ENCODE results near the gene SKP2. TPM values are rescaled to one million over a fixed set of nuclear protein-coding genes. Genes with fewer than 3 reads are reported as not detected.

SKP2 gene
- total and polyA plus RNA-seq, 11 donors = 1.6 to 12.0 (median 5.9) TPM

DNA sequence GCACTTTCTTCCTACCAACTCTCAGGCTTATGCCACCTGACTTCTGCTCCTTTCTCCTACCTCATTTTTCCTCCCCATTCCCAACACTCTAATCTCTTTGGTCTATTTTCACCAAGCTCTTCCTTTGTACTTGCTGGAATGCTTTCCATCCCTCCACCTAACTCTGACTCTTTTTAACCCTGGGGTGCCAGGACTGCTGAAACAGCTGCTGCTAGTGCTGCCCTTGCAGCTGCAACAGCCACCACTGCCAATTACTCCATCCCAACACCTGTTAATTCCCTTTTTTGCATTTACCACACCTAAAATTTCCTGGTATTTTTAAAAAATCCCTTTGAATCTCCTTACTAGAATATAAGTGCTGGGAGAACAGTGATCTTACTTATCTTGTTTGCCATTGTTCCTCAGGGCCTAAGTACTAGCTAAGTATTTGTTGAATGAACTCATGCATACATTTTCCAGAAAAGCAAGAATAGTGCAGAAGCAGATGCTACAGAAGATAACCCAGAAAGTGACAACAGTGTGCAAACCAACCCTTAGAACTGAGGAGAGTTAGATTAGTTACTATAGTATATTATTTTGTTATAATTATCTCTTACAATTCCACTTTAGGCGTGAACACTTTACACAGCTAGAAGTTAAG lies 78.4 kb downstream of the SKP2 start:
- DNase-seq (no peak), ATAC-seq (no peak)
- TF ChIP-seq, protein P1, sequence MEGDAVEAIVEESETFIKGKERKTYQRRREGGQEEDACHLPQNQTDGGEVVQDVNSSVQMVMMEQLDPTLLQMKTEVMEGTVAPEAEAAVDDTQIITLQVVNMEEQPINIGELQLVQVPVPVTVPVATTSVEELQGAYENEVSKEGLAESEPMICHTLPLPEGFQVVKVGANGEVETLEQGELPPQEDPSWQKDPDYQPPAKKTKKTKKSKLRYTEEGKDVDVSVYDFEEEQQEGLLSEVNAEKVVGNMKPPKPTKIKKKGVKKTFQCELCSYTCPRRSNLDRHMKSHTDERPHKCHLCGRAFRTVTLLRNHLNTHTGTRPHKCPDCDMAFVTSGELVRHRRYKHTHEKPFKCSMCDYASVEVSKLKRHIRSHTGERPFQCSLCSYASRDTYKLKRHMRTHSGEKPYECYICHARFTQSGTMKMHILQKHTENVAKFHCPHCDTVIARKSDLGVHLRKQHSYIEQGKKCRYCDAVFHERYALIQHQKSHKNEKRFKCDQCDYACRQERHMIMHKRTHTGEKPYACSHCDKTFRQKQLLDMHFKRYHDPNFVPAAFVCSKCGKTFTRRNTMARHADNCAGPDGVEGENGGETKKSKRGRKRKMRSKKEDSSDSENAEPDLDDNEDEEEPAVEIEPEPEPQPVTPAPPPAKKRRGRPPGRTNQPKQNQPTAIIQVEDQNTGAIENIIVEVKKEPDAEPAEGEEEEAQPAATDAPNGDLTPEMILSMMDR (IDR thresholded peaks at IDR 0.05) = no peak
- TF ChIP-seq POLR2A (IDR thresholded peaks at IDR 0.05) = no peak
- H3K27me3 ChIP-seq = no peaks in the 10 kb centered on the region
- peaks cover 0 to 17% (median 11%) of the 10 kb centered on the region in 9 donors for H3K36me3 ChIP-seq
- H3K27ac ChIP-seq = peak overlapping the region in 1 of 12 donors; percentile 27
- H3K9me3 ChIP-seq = no peaks in the 10 kb centered on the region
- no peak overlapping the region for H3K4me3 ChIP-seq
- intact Hi-C loops (cut with DNase I) = no loop called here
- H3K4me1 ChIP-seq = peaks cover 0 to 19% (median under 1%) of the 10 kb centered on the region in 12 donors
- WGBS, 4 donors = 90 to 98% (median 93%) methylated on average over 1 of the region's 1 CpG

DNA sequence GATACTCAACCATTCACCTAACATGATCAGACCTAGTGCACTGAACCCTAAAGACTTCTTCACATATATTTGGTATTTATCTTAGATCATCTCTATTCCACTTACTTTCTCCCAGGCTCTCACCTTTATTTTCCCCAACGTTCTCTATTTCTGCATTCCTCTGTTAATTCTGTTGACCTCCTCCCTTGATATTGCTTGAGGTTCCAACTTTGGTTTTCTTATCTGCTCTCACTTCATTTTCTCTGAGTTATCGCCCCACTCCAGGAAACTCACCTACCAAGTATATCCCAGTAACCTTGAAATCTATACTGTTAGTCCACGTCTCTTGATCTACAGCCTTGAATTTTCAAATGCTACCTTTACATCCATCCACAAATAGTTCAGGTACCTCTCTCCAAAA lies 80.6 kb downstream of the SKP2 start:
- no peak for ATAC-seq
- WGBS, 4 donors = 77 to 81% (median 78%) methylated on average over 3 of the region's 3 CpGs
- Histone ChIP-seq H3K27me3 (no peaks in the 10 kb centered on the region), H3K4me3 (no peak overlapping the region), H3K27ac (no peak overlapping the region), H3K4me1 (peaks cover 0 to 22% (median 5%) of the 10 kb centered on the region in 12 donors), H3K36me3 (no peaks in the 10 kb centered on the region), H3K9me3 (no peaks in the 10 kb centered on the region)
- no peak for DNase-seq
- intact Hi-C loops (cut with DNase I) = no loop called here
- TF ChIP-seq, protein P1 (IDR thresholded peaks at IDR 0.05) = no peak
- no peak for TF ChIP-seq POLR2A (IDR thresholded peaks at IDR 0.05)

MicroRNAs within 50 kb of the gene (microRNA counts, 767-probe panel; counts per million panel counts)
- microRNA hsa-miR-580 = 1,472 to 1,843 counts per million in 2 donors

Small RNA genes lying within 50 kb of the gene (microRNA-seq; reads per million reads assigned to microRNA genes)
- gene MIR580 = 0.21 to 3.1 (median 0.82) reads per million in 4 donors

Other genes starting within 250 kb of the SKP2 start
- gene CAPSL, start 213.5 kb upstream of the SKP2 start, total RNA-seq = not detected
- gene CAPSL, start 213.5 kb upstream of the SKP2 start, polyA plus RNA-seq = not detected
- not detected for gene UGT3A1, start 160.7 kb upstream of the SKP2 start, total RNA-seq
- not detected for gene UGT3A1, start 160.7 kb upstream of the SKP2 start, polyA plus RNA-seq
- under 1 TPM in 1 of 9 donors, not detected in 8; 0.32 TPM for gene UGT3A2, start 85.2 kb upstream of the SKP2 start, total RNA-seq
- not detected for gene UGT3A2, start 85.2 kb upstream of the SKP2 start, polyA plus RNA-seq
- 10 to 100 TPM; 10.0 to 18.2 (median 13.9) TPM for gene LMBRD2, start 224 bp upstream of the SKP2 start, total RNA-seq
- 1 to 10 TPM; 2.6 to 5.2 TPM for gene LMBRD2, start 224 bp upstream of the SKP2 start, polyA plus RNA-seq
- 10 to 100 TPM; 25.8 to 41.8 (median 37.2) TPM for gene NADK2, start 89.8 kb downstream of the SKP2 start, total RNA-seq
- gene NADK2, start 89.8 kb downstream of the SKP2 start, polyA plus RNA-seq = 10 to 100 TPM; 10.4 to 22.2 TPM
- gene RANBP3L, start 149.8 kb downstream of the SKP2 start, total RNA-seq = 1 to 10 TPM in 3 of 9 donors, under 1 TPM in 6; 0.19 to 2.2 (median 0.54) TPM
- gene RANBP3L, start 149.8 kb downstream of the SKP2 start, polyA plus RNA-seq = under 1 TPM; 0.14 to 0.19 TPM